Activated naive CD8-positive, alpha-beta T cell treated with anti-CD3 and anti-CD28 coated beads, Interleukin-2, amount 10 ng/mL, durations not matched to agents 7 days and 5 days (primary cell): Measurements from ENCODE around the gene CTPS1. TPM values are rescaled to one million over a fixed set of nuclear protein-coding genes. Genes with fewer than 3 reads are reported as not detected.

Experiments
- ATAC-seq: fragments of 150-1000 bp; cut with Tn5 transposase; one replicate; pipeline ENCODE4 v1.10.0; 2021; ENCODE audit warnings: low read depth, moderate library complexity
- POLR2A ChIA-PET: fragments of 350-600 bp; sonication (Branson Sonifier 250); formaldehyde crosslinking; loops from one replicate; lab custom pipeline; 2021; ENCODE audit warnings: antibody characterized with exemption; lab: Charles Lee
- DNase-seq: peaks from one replicate; pipeline ENCODE4 v3.0.0; 2021
- H3K27ac Mint-ChIP-seq: one replicate; pipeline ENCODE4 v1.8.0; 2022; ENCODE audit warnings: mild to moderate bottlenecking, mixed read lengths
- H3K27me3 Mint-ChIP-seq: one replicate; pipeline ENCODE4 v1.8.0; 2022; ENCODE audit warnings: mild to moderate bottlenecking, moderate library complexity, mixed read lengths
- H3K36me3 Mint-ChIP-seq: one replicate; pipeline ENCODE4 v1.8.0; 2021; ENCODE audit warnings: mild to moderate bottlenecking, mixed read lengths
- H3K4me1 Mint-ChIP-seq: one replicate; pipeline ENCODE4 v1.8.0; 2021; ENCODE audit warnings: mixed read lengths
- H3K4me3 Mint-ChIP-seq: one replicate; pipeline ENCODE4 v1.8.0; 2022; ENCODE audit warnings: mild to moderate bottlenecking, moderate library complexity, mixed read lengths
- H3K9me3 Mint-ChIP-seq: one replicate; pipeline ENCODE4 v1.8.0; 2021; ENCODE audit warnings: mixed read lengths
- total RNA-seq, 2 experiments: library from RNA; stranded (reverse); gene quantifications; one replicate each; pipeline ENCODE4 v1.2.3, GENCODE V29; 2021

CTPS1 gene
- total RNA-seq, 2 experiments from 2014 or later, result 45.1 to 47.5 TPM

DNA sequence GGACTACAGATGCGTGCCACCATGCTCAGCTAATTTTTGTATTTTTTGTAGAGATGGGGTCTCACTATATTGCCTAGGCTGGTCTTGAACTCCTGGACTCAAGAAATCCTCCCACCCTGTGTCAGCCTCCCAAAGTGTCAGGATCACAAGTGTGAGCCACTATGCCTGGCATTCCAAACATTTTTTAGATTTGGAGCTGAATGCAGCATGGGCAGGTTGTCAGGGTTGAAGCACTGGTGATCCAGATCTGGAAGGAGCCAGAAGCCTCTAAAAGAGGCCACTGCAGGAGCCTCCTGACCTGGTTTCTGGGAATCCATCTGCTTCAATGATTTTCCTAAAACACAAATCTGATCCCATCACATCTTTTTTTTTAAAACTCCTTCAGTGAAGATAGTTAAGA, 1.8 kb upstream of the CTPS1 start:
- DNase-seq (no peak), ATAC-seq (no peak)
- Mint-ChIP-seq H3K4me1 (peaks cover 33% of the 10 kb centered on the region), H3K27me3 (peaks cover 3% of the 10 kb centered on the region), H3K36me3 (peaks cover 7% of the 10 kb centered on the region), H3K27ac (no peak overlapping the region), H3K4me3 (no peak overlapping the region), H3K9me3 (no peaks in the 10 kb centered on the region)
- POLR2A ChIA-PET, result interaction anchor here (0.6 to 1.2 kb wide), 2 partner anchors 96 to 286 kb away, joined by 3 to 5 read pairs; partner anchors contain the start of gene NFYC

DNA sequence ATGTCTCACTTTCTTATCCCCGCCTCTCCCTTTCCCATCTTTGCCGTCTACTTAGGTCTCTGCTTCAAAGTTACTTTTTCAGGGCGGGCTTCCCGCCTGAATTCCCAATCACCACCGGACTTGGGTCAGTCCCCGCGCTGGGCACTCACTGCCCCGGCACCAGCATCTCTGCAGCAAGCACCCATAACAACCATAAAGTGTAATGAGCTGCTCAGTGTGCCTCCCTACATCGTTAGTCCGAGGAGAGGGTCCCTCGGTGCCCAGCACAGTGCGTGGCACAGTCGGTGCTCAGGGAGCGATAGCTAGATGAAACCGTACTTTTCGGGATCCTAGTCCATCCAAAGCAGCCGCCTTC, 633 bp upstream of the CTPS1 start:
- POLR2A ChIA-PET, result interaction anchor here (0.6 to 2.7 kb wide), 11 partner anchors 14 to 471 kb away, joined by 3 to 28 read pairs (median 6); partner anchors contain the start of genes CITED4, EXO5, NFYC and ZNF684
- peaks cover 36% of the 10 kb centered on the region for H3K4me1 Mint-ChIP-seq
- H3K36me3 Mint-ChIP-seq, result peaks cover 12% of the 10 kb centered on the region
- DNase-seq (no peak), ATAC-seq (no peak)
- peaks cover 1% of the 10 kb centered on the region for H3K27me3 Mint-ChIP-seq
- peak overlapping the region; percentile 96 for H3K27ac Mint-ChIP-seq
- peak overlapping the region; percentile 86 for H3K4me3 Mint-ChIP-seq
- no peaks in the 10 kb centered on the region for H3K9me3 Mint-ChIP-seq

DNA sequence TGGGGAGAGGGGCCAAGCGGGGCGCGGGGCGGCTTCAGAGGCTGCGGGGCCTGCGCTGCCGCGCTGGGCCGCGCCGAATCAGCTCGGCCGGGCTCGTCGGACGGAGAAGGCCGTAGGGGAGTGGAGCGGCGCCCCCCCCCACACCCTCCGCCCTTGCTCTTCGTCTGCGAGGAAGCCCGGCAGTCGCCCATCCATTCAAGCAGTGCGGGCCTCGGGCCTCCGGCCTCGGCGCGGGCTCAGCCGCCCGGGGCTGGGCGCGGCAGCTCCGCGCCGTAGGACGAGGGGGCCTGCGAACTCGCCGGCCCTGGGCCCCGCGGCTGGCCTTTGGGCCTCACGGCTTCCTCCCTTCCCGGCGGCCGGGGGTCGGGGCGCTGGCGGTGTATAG, 564 bp downstream of the CTPS1 start:
- Mint-ChIP-seq H3K4me1 (peaks cover 40% of the 10 kb centered on the region), H3K36me3 (peaks cover 19% of the 10 kb centered on the region), H3K27ac (peak overlapping the region; percentile 95), H3K4me3 (peak overlapping the region; percentile 93), H3K27me3 (no peaks in the 10 kb centered on the region), H3K9me3 (no peaks in the 10 kb centered on the region)
- ATAC-seq (peak; percentile 23), DNase-seq (no peak)
- POLR2A ChIA-PET, result interaction anchor here (0.6 to 2.7 kb wide), 21 partner anchors 11 to 1787 kb away, joined by 3 to 28 read pairs (median 3); partner anchors contain the start of genes C1orf50, CITED4, EXO5 and NFYC

DNA sequence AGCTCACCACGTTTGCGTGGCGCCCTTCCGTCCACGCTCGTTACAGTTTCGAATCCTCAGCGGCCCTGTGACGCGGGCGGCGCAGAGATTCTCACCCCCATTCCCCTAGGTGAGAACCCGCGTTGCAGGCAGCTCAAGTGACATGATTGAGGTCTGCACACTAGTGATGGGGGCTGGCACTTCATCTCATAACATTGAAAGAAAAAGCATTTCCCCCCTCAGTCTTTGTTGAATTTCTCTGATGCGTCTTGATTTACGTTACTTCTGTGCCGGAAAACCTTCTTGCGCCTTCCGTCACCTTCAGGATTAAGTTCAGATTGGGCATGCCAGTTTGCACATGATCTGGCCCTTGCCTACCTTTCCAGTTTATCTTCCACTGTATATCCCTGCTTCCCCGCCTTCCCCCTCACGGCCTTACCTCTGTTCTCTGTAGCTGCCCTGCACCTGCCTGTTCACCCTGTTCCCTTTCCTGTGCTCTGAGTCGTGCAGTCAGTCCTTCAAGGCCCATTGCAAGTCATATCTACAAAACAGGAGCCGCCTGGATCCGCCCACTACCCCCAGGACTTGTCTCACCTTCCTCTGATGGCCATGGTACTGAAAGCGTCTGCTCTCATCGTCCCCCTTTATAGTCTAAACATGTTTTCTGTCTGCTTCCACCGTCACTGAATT, 1.1 kb downstream of the CTPS1 start:
- H3K36me3 Mint-ChIP-seq, result peaks cover 19% of the 10 kb centered on the region
- H3K4me3 Mint-ChIP-seq, result peak overlapping the region; percentile 93
- DNase-seq (peak; percentile 47), ATAC-seq (peak; percentile 8)
- H3K27me3 Mint-ChIP-seq, result no peaks in the 10 kb centered on the region
- no peaks in the 10 kb centered on the region for H3K9me3 Mint-ChIP-seq
- POLR2A ChIA-PET, result interaction anchor here (0.6 to 2.7 kb wide), 19 partner anchors 10 to 1787 kb away, joined by 3 to 28 read pairs (median 3); partner anchors contain the start of genes C1orf50, CITED4, EXO5 and NFYC
- H3K4me1 Mint-ChIP-seq, result peaks cover 40% of the 10 kb centered on the region
- H3K27ac Mint-ChIP-seq, result peak overlapping the region; percentile 95

DNA sequence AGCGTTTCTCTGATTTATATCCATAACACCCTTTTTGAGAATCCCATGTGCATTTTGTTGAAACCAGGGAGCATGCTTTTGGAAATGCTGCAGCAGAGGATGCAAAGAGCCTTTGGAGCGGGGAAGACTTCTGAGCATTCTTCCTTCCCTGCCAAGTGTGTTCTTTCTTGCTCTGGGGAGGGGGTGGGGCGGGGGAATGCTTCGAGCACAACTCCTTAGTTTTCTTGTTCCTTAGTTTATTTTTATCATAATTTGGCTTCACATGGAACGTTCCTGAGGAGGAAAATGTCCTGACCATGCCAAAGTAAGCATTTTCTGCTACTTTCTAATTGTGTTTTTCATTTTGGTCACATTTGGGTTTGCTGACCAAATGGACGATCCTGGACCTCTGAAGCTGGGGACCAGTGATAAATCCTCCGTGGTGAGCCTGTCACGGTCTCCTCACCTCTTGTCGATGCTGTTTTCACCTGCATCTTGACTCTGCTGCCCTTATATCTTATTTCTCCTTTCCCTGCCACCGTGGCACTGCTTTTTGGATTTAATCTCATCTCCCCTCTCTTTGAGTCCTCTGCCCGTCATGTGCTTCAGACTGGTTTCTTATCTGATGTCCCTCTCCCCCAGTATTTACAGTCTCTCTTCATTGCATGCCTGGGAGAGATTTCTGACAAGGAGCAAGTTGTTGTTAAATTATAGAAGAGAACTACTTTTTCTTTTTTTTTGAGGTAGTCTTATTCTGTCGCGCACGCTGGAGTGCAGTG, 2.4 kb downstream of the CTPS1 start:
- no peaks in the 10 kb centered on the region for H3K9me3 Mint-ChIP-seq
- ATAC-seq, result no peak
- H3K27me3 Mint-ChIP-seq, result no peaks in the 10 kb centered on the region
- peaks cover 19% of the 10 kb centered on the region for H3K36me3 Mint-ChIP-seq
- POLR2A ChIA-PET, result interaction anchor here (0.9 kb wide), 1 partner anchor 10 kb away, joined by 3 read pairs; no protein-coding TSS in a partner anchor
- peak overlapping the region; percentile 93 for H3K4me3 Mint-ChIP-seq
- peak overlapping the region; percentile 68 for H3K27ac Mint-ChIP-seq
- no peak for DNase-seq
- H3K4me1 Mint-ChIP-seq, result peaks cover 37% of the 10 kb centered on the region

DNA sequence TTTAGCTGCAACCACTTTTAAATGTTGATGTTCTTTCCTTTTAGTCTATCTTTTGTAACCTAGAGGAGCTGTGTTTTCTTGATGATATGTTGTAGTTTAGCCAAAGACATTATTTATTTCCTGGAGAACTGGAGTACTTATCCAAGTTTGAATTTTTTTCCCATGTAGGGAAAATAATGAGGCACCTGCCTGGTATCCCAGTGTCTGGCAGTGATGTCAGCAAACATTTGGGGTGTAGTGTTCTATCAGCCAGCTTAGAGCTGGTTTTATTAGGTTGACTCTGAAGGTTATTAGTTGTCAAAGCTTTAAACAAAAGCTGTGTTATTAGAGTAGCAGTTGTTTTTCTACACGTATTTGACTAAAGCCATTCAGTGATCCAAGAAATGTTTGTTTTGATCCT, 3.2 kb downstream of the CTPS1 start:
- no peak for DNase-seq
- peaks cover 34% of the 10 kb centered on the region for H3K4me1 Mint-ChIP-seq
- no peaks in the 10 kb centered on the region for H3K27me3 Mint-ChIP-seq
- no peaks in the 10 kb centered on the region for H3K9me3 Mint-ChIP-seq
- ATAC-seq, result no peak
- no peak overlapping the region for H3K27ac Mint-ChIP-seq
- H3K36me3 Mint-ChIP-seq, result peaks cover 27% of the 10 kb centered on the region
- no peak overlapping the region for H3K4me3 Mint-ChIP-seq
- POLR2A ChIA-PET, result interaction anchor here (0.9 kb wide), 1 partner anchor 9 kb away, joined by 3 read pairs; no protein-coding TSS in a partner anchor

DNA sequence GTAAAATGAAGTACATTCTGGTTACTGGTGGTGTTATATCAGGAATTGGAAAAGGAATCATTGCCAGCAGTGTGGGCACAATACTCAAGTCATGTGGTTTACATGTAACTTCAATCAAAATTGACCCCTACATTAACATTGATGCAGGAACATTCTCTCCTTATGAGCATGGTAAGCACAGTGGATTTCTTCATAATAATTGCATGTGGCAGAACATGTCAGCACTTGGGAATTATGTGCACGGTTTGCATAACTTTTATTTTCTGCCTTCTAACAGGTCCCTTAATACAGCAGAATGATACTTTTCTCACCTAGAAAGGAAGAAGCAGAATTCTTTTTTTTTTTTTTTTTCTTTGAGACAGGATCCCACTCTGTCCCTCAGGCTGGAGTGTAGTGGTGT, 3.8 kb downstream of the CTPS1 start:
- Mint-ChIP-seq H3K9me3 (no peaks in the 10 kb centered on the region), H3K27ac (no peak overlapping the region), H3K4me3 (no peak overlapping the region), H3K4me1 (peaks cover 34% of the 10 kb centered on the region), H3K27me3 (no peaks in the 10 kb centered on the region), H3K36me3 (peaks cover 28% of the 10 kb centered on the region)
- ATAC-seq (no peak), DNase-seq (no peak)
- POLR2A ChIA-PET, result no interaction called here

DNA sequence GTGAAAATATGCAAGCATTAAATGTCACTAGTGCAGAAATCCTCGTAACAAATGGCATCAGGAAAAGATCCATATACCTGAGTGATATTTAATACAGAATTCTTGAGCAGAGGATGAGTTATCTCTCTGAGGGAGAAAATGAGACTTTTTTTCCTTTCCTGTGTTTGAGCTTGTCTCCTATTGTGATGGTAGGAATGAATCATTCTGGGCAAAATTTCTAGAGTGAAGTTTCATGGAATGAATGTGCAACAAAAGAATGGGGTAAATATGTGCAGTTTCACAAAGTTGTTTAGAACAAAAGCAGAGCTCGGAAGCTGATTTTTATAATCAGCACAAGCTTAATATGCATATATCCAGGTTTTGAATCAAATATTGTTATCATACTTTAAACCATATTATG, 4.6 kb downstream of the CTPS1 start:
- Mint-ChIP-seq H3K27me3 (no peaks in the 10 kb centered on the region), H3K4me1 (peaks cover 31% of the 10 kb centered on the region), H3K36me3 (peaks cover 36% of the 10 kb centered on the region), H3K9me3 (no peaks in the 10 kb centered on the region), H3K27ac (no peak overlapping the region), H3K4me3 (no peak overlapping the region)
- POLR2A ChIA-PET, result no interaction called here
- DNase-seq (no peak), ATAC-seq (no peak)

DNA sequence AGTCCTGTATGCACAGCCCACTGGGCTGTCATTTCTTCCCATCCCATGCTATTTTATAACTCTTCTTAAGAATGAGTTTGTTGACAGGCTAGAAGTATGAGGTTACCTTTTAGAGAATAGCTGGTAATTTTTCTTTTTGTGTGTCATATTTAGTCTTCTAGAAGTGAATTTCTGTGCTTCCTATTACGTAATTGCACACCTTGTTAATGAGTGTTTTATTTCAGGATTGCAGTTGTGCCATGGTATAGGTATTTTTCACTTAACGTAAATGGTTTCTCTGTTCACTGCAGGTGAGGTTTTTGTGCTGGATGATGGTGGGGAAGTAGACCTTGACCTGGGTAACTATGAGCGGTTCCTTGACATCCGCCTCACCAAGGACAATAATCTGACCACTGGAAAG, 5.0 kb downstream of the CTPS1 start:
- POLR2A ChIA-PET, result interaction anchor here (1.4 kb wide), 1 partner anchor 19 kb away, joined by 3 read pairs; no protein-coding TSS in a partner anchor
- Mint-ChIP-seq H3K36me3 (peaks cover 39% of the 10 kb centered on the region), H3K27ac (no peak overlapping the region), H3K4me1 (peaks cover 31% of the 10 kb centered on the region), H3K4me3 (no peak overlapping the region), H3K9me3 (no peaks in the 10 kb centered on the region), H3K27me3 (no peaks in the 10 kb centered on the region)
- DNase-seq (no peak), ATAC-seq (no peak)

DNA sequence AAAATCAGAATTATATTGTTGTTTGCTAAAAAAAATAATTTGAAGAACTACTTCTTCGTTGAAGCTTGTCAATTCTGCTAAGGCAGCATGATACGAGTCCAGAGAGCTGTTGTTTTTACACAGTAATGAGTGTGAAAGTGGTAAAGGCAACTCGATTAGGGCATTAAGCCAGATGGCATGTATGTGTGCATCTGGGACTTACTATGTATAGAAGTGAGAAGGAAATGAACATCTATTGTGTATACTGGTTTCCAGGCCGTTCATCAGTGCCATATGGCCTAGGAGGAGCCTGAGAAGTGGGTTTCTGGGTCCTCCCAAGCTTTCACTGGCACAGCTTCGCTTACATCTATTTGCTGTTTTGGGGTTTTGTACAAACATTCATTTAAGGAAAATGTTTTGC, 5.7 kb downstream of the CTPS1 start:
- H3K4me1 Mint-ChIP-seq, result peaks cover 31% of the 10 kb centered on the region
- no peaks in the 10 kb centered on the region for H3K27me3 Mint-ChIP-seq
- H3K27ac Mint-ChIP-seq, result no peak overlapping the region
- no peaks in the 10 kb centered on the region for H3K9me3 Mint-ChIP-seq
- POLR2A ChIA-PET, result interaction anchor here (1.4 kb wide), 1 partner anchor 18 kb away, joined by 3 read pairs; no protein-coding TSS in a partner anchor
- ATAC-seq, result no peak
- DNase-seq, result no peak
- H3K36me3 Mint-ChIP-seq, result peaks cover 42% of the 10 kb centered on the region
- H3K4me3 Mint-ChIP-seq, result no peak overlapping the region

DNA sequence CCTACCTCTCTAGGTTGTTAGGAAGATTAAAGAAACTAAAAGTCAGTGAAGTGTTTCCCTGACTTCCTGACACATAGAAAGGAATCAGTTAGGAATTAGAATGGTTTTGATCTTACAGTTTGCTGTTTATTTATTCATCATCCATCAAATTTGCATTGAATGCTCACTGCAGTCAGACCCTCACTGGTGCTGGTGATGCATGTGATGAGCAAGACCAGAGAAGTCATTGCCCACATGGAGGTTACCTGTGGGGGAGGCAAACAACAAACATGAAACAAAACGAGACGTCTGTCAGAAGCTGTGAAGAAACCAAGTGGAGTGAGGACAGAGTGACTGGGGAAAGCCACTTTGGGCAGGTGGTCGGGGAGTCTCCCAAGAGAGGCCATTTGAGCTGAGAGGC, 6.4 kb downstream of the CTPS1 start:
- Mint-ChIP-seq H3K9me3 (no peaks in the 10 kb centered on the region), H3K4me3 (no peak overlapping the region), H3K27me3 (no peaks in the 10 kb centered on the region), H3K27ac (no peak overlapping the region), H3K36me3 (peaks cover 43% of the 10 kb centered on the region), H3K4me1 (peaks cover 27% of the 10 kb centered on the region)
- no peak for ATAC-seq
- DNase-seq, result no peak
- POLR2A ChIA-PET, result interaction anchor here (1.3 to 1.4 kb wide), 2 partner anchors 18 kb away, joined by 3 to 5 read pairs; no protein-coding TSS in a partner anchor

DNA sequence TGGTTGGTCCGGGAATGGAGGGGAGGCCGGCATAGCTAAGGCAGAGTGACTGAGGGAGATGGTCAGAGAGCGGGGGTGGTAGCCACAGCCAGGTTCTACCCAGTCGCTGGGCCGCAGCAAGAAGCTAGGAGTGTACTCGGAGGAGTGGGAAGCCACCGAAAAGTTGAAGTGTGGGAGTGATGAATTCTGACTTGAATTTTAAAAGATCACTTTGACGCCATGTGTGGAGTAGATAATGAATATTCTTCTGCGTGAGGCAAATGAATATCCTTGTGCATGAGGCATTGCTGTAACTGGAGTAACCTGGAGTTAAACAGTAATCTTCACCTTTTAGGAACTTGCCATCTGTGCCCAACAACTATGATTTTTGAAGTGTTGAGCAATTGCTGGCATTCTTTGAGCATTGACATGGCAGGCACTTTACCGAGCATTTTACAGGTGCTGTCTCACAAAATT, 6.9 kb downstream of the CTPS1 start:
- POLR2A ChIA-PET, result interaction anchor here (1.3 kb wide), 1 partner anchor 17 kb away, joined by 5 read pairs; no protein-coding TSS in a partner anchor
- Mint-ChIP-seq H3K27ac (no peak overlapping the region), H3K27me3 (no peaks in the 10 kb centered on the region), H3K4me3 (no peak overlapping the region), H3K36me3 (peaks cover 40% of the 10 kb centered on the region), H3K9me3 (no peaks in the 10 kb centered on the region), H3K4me1 (peaks cover 22% of the 10 kb centered on the region)
- no peak for DNase-seq
- ATAC-seq, result no peak

DNA sequence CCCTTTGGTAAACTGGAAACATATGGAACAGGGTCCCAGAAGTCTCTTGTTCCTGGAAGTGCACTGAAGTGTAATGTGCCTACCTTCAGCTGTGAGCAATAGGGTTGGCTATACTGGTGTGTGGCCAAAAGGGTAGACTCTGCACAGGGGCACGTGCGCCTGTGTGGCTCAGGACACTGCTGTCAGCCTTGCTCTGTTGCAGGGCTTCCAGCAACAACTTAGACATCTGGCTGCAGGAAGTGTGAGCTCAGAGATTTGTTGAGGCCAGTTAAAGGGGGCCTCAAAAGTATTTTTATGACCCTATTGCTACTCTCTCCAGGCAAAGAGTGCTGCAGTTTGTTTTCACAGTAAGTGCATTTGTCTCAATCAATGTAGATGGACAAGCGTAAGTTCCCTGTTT, 7.5 kb downstream of the CTPS1 start:
- Mint-ChIP-seq H3K4me3 (no peak overlapping the region), H3K36me3 (peaks cover 44% of the 10 kb centered on the region), H3K9me3 (no peaks in the 10 kb centered on the region), H3K27ac (no peak overlapping the region), H3K4me1 (peaks cover 19% of the 10 kb centered on the region), H3K27me3 (no peaks in the 10 kb centered on the region)
- POLR2A ChIA-PET, result interaction anchor here (1.3 kb wide), 1 partner anchor 17 kb away, joined by 5 read pairs; no protein-coding TSS in a partner anchor
- DNase-seq (no peak), ATAC-seq (no peak)
